HL-60 (cell line): ENCODE data around the gene GLRA1.

Experiments
- DNase-seq, 2 experiments: peaks; one replicate each; pipeline ENCODE4 v3.0.0-alpha.2; 2010 to 2020; ENCODE audit warnings: low read depth in 1 of 2, low spot score in 1 of 2
- H3K27ac ChIP-seq: fragments of 250-450 bp; sonication (Bioruptor Pico); replicated peaks from 2 replicates; pipeline ENCODE4 v1.5.1; 2020; ENCODE audit warnings: mild to moderate bottlenecking, moderate library complexity
- H3K27me3 ChIP-seq: fragments of 250-450 bp; sonication (Bioruptor Pico); 2 replicates; pipeline ENCODE4 v1.5.1; 2021; ENCODE audit warnings: mild to moderate bottlenecking, moderate library complexity; ENCODE audit not compliant: insufficient read depth, poor library complexity, severe bottlenecking
- H3K4me3 ChIP-seq: replicated peaks from 2 replicates; pipeline ENCODE4 v1.5.1; 2011; ENCODE audit warnings: mild to moderate bottlenecking, control low read depth, low read length; ENCODE audit not compliant: insufficient read depth
- CTCF ChIP-seq: IDR thresholded peaks from one replicate; pipeline ENCODE4 v1.5.1; 2011; ENCODE audit warnings: low read length, control low read depth, inconsistent platforms; ENCODE audit not compliant: insufficient read depth
- GABPA ChIP-seq: IDR thresholded peaks from 2 replicates; pipeline ENCODE4 v1.6.1; 2012; ENCODE audit warnings: low read depth
- POLR2AphosphoS5 ChIP-seq: IDR thresholded peaks from 2 replicates; pipeline ENCODE4 v1.6.1; 2012; ENCODE audit warnings: low read depth
- REST ChIP-seq: IDR thresholded peaks from 2 replicates; pipeline ENCODE4 v1.6.1; 2012; ENCODE audit warnings: low read depth; ENCODE audit not compliant: insufficient replicate concordance
- SPI1 ChIP-seq: IDR thresholded peaks from 2 replicates; pipeline ENCODE4 v1.6.1; 2012; ENCODE audit warnings: low read depth, mild to moderate bottlenecking, borderline replicate concordance

The GLRA1 gene

DNA sequence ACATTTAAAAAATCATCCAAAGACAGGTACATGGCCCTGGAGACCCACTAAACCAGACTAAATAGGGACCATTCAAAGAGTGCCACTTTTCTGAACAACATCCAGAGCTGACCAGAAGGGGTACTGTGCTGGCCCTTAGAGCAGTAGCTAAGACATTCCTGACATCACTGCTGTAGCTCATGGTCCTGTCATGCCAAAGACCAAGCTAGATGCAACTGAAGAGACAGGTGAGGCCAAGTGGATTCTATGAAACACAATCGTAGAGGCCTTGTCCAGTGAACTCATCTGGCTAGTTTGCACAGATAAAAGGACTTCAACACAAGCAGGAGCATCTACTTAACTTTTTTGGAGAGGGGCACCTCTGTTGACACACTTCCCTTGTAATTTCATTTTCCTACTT, 109.6 kb downstream of the GLRA1 start:
- no peak for DNase-seq
- no peak overlapping the region for H3K4me3 ChIP-seq
- H3K27ac ChIP-seq = no peak overlapping the region
- no peaks in the 10 kb centered on the region for H3K27me3 ChIP-seq
- no peak for TF ChIP-seq GABPA
- no peak for TF ChIP-seq CTCF
- peak; percentile 64 for TF ChIP-seq POLR2AphosphoS5

- no peak for TF ChIP-seq POLR2AphosphoS5
- Histone ChIP-seq H3K27ac (no peak overlapping the region), H3K27me3 (no peaks in the 10 kb centered on the region), H3K4me3 (no peak overlapping the region)
- DNase-seq = no peak
Measured at GRCh38 chr5:151812757-151813309, 111.8 kb downstream of the GLRA1 start.

DNA sequence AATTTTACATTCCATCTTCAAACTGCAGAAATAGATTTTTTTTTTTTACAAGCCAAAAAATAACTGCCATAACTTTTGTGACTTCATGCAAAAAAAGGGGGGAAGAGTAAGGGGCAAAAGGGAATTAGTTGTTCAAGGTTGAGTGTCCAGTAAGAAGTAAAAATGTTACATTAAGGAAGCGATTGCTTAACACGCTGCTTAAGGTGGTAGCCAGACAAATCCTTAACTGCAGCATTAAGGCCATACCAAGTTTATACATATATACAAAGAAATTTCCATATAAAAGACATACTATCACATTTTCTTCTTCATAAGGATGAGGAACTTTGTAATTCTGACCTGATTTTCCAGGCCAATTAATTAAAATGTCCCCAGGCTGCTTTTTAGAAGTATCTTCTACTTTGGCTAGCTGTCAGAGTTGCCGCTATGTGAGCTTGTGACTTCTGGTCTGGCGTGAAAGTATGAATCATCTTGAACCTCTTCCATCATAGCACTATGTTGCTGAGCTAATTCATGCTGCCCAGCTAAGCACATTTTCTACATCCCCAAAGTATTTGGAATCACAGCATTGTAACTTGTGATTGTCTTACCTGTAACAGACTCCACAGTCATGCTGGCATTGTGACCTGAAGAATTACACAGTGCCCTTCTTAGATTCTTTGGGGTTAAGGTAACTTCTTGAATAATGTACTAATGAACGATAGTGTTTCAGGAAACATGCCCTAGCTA, 112.9 kb downstream of the GLRA1 start:
- TF ChIP-seq SPI1 (no peak), GABPA (no peak), REST (no peak), POLR2AphosphoS5 (no peak), CTCF (no peak)
- DNase-seq = no peak
- Histone ChIP-seq H3K4me3 (no peak overlapping the region), H3K27ac (no peak overlapping the region), H3K27me3 (no peaks in the 10 kb centered on the region)

GRCh38 chr5:151810897-151811296, 113.8 kb downstream of the GLRA1 start:
- TF ChIP-seq SPI1 (no peak), POLR2AphosphoS5 (no peak), GABPA (no peak), REST (no peak), CTCF (no peak)
- no peak for DNase-seq
- Histone ChIP-seq H3K27ac (no peak overlapping the region), H3K27me3 (no peaks in the 10 kb centered on the region), H3K4me3 (no peak overlapping the region)
